BE2C (cell line): Measurements from ENCODE around the gene SRRM4.

Experiments
- DNase-seq: peaks from one replicate; pipeline ENCODE4 v3.0.0-alpha.2; 2020
- H3K27me3 ChIP-seq: fragments of 250-450 bp; sonication (Bioruptor Pico); 2 replicates; pipeline ENCODE4 v1.5.1; 2020; ENCODE audit warnings: mild to moderate bottlenecking
- H3K36me3 ChIP-seq: fragments of 250-450 bp; sonication (Bioruptor Pico); 2 replicates; pipeline ENCODE4 v1.5.1; 2020; ENCODE audit warnings: mild to moderate bottlenecking
- H3K4me1 ChIP-seq: fragments of 250-450 bp; sonication (Bioruptor Pico); 2 replicates; pipeline ENCODE4 v1.5.1; 2020
- H3K4me3 ChIP-seq: 2 replicates; pipeline ENCODE4 v1.5.1; 2011; ENCODE audit warnings: low read depth, low read length
- H3K9me3 ChIP-seq: fragments of 250-450 bp; sonication (Bioruptor Pico); 2 replicates; pipeline ENCODE4 v1.5.1; 2020
- TF ChIP-seq, protein P1 (sequence below): IDR thresholded peaks from 2 replicates; pipeline ENCODE4 v1.5.1; 2012; ENCODE audit warnings: mild to moderate bottlenecking, low read depth, low read length

SRRM4 gene

GRCh38 chr12:119171691-119172425, 190.5 kb downstream of the SRRM4 start:
- peaks cover 4% of the 10 kb centered on the region; the same call in 1 of the 2 replicates for H3K27me3 ChIP-seq
- no peaks in the 10 kb centered on the region for H3K36me3 ChIP-seq
- no peaks in the 10 kb centered on the region for H3K4me1 ChIP-seq
- TF ChIP-seq, protein P1, sequence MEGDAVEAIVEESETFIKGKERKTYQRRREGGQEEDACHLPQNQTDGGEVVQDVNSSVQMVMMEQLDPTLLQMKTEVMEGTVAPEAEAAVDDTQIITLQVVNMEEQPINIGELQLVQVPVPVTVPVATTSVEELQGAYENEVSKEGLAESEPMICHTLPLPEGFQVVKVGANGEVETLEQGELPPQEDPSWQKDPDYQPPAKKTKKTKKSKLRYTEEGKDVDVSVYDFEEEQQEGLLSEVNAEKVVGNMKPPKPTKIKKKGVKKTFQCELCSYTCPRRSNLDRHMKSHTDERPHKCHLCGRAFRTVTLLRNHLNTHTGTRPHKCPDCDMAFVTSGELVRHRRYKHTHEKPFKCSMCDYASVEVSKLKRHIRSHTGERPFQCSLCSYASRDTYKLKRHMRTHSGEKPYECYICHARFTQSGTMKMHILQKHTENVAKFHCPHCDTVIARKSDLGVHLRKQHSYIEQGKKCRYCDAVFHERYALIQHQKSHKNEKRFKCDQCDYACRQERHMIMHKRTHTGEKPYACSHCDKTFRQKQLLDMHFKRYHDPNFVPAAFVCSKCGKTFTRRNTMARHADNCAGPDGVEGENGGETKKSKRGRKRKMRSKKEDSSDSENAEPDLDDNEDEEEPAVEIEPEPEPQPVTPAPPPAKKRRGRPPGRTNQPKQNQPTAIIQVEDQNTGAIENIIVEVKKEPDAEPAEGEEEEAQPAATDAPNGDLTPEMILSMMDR = no peak
- no peak for DNase-seq
- no peaks in the 10 kb centered on the region; the same call in 1 of the 2 replicates for H3K9me3 ChIP-seq
- H3K4me3 ChIP-seq = no peak overlapping the region

DNA sequence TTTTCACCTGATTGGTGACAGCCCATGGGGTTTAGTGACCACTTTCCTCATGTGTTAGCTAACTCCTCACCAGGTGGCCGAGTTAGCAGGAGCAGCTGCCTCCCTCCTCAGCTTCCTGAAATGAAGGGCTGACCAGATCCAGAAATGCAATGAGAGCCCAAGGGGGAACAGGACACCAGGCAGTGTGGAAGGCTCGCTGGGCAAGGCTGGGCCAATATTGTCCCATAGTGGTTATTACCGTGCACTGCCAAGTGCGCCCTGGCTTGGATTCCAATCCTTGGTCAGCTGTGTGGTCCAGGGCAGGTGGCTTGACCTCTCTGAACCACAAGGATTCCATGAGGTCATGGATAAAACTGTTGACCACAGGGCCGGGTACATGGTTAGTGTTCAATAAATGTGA, 193.7 kb downstream of the SRRM4 start:
- H3K27me3 ChIP-seq = no peaks in the 10 kb centered on the region
- TF ChIP-seq, protein P1 = no peak
- no peaks in the 10 kb centered on the region for H3K9me3 ChIP-seq
- no peaks in the 10 kb centered on the region for H3K36me3 ChIP-seq
- DNase-seq = no peak
- no peak overlapping the region for H3K4me3 ChIP-seq
- no peaks in the 10 kb centered on the region for H3K4me1 ChIP-seq

DNA sequence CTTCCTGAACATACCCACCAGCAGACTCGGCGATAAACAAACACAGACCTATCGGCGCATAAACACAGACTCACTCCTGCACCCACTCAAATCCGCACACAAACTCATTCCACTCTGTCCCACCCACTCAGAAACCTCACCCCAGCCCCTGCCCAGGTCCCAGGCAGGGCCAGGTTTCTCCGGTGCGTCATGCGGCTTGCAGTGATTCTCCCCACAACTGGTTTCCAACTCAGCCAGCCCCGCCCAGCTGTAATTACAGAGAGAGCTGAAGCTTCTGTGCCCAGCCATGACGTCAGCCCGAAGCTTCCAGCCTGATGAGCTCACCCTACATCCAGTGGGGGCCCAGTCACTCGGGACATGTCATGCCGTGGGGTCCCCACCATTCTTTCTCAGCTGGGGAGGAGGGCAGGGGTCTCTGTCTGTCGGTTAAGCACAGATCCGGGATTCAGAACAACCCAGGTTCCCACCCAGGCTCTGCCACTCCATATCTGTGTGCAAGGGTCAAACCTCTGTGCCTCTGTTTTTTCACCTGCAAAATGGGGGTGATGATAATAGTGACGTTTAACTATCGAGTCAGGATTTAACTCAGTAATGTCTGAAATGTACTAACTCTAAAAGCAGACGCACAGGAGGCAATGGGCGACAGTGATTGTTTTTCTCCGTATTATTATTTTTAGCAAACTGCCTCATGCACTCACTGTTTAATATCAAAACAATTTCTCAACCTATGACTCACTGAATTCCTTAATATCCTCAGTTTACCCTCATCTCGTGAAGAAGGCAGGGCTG, 195.1 kb downstream of the SRRM4 start:
- H3K27me3 ChIP-seq = no peaks in the 10 kb centered on the region
- H3K36me3 ChIP-seq = no peaks in the 10 kb centered on the region
- TF ChIP-seq, protein P1 = no peak
- H3K4me3 ChIP-seq = peak overlapping the region; percentile 56
- H3K4me1 ChIP-seq = no peaks in the 10 kb centered on the region
- H3K9me3 ChIP-seq = no peaks in the 10 kb centered on the region
- DNase-seq = peak; percentile 68

DNA sequence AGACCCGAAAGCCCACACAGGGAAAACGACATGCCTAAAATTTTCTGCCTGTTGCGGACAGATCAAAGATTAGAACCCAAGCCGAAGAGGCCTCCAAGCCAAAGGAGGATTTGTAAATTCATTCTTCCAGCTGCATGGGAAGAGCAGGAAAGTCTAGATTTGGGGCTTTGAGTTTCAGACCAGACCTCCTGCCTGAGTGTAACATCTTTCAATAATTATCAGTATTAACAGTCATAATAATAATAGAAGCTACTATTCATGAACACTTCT, 195.7 kb downstream of the SRRM4 start:
- Histone ChIP-seq H3K27me3 (no peaks in the 10 kb centered on the region), H3K4me3 (no peak overlapping the region), H3K9me3 (no peaks in the 10 kb centered on the region), H3K36me3 (no peaks in the 10 kb centered on the region), H3K4me1 (no peaks in the 10 kb centered on the region)
- TF ChIP-seq, protein P1 = no peak
- DNase-seq = no peak

- H3K4me1 ChIP-seq = no peaks in the 10 kb centered on the region
- TF ChIP-seq, protein P1 = no peak
- no peaks in the 10 kb centered on the region for H3K27me3 ChIP-seq
- H3K4me3 ChIP-seq = no peak overlapping the region
- no peaks in the 10 kb centered on the region for H3K9me3 ChIP-seq
- no peak for DNase-seq
- H3K36me3 ChIP-seq = no peaks in the 10 kb centered on the region
Observed at GRCh38 chr12:119177724-119178380, 196.5 kb downstream of the SRRM4 start.
